HCT116 (cell line): ENCODE measurements around the gene CARD10. TPM values are rescaled to one million over a fixed set of nuclear protein-coding genes. Genes with fewer than 3 reads are reported as not detected.

Experiments
- ATAC-seq: fragments of 200-7000 bp; cut with Tn5 transposase; 2 replicates; pipeline ENCODE4 v1.9.1; 2020; ENCODE audit warnings: mild to moderate bottlenecking, moderate library complexity
- BruUV-seq: library from RNA; stranded (reverse); fragments of 400-500 nt; replicated peaks from 2 replicates; lab custom pipeline; 2021; lab: Mats Ljungman, UMichigan
- CTCF ChIA-PET: fragments of 300-600 bp; sonication (Branson Sonifier 250); formaldehyde crosslinking; loops from one replicate; lab custom pipeline; 2021; ENCODE audit warnings: antibody characterized with exemption; lab: Charles Lee
- POLR2A ChIA-PET: fragments of 300-600, 350-600 bp; sonication (Branson Sonifier 250); formaldehyde crosslinking; loops from one replicate; lab custom pipeline; 2021; ENCODE audit warnings: antibody characterized with exemption; lab: Charles Lee
- RAD21 ChIA-PET, 2 experiments: fragments of 300-600 bp; sonication (Branson Sonifier 250); formaldehyde crosslinking; loops; one replicate each; lab custom pipeline; 2023; ENCODE audit warnings: low total read pairs in 2 of 2; ENCODE audit not compliant: uncharacterized antibody in 2 of 2, unreplicated experiment in 2 of 2, low non-redundant PET in 1 of 2; lab: Charles Lee
- DNase-seq: peaks from one replicate; pipeline ENCODE4 v3.0.0-alpha.2; 2010; ENCODE audit warnings: low read depth, low spot score
- H2AFZ ChIP-seq: fragments of 200-600 bp; shearing (Covaris generic), sonication (generic); 2 replicates; pipeline ENCODE4 v1.6.1; 2017; ENCODE audit warnings: low read depth, mixed run types, mixed read lengths, antibody characterized with exemption, low read length; ENCODE audit not compliant: poor library complexity, severe bottlenecking
- H3K27ac ChIP-seq: 2 replicates; pipeline ENCODE4 v1.5.1; 2012; ENCODE audit warnings: low read depth, low read length
- H3K27me3 ChIP-seq: fragments of 200-600 bp; sonication (generic); 2 replicates; pipeline ENCODE4 v1.6.1; 2016; ENCODE audit warnings: mixed run types, low read length, mixed read lengths; ENCODE audit not compliant: insufficient read depth
- H3K36me3 ChIP-seq, 2 experiments: fragments of 200-500 bp in 1 of 2; fragments of 200-600 bp in 1 of 2; sonication (Bioruptor generic) in 1 of 2; sonication (generic) in 1 of 2; 2 replicates each; pipeline versions ENCODE4 v1.5.1 to v1.6.1; 2014 to 2016; ENCODE audit warnings: low read length in 2 of 2, inconsistent platforms in 1 of 2, mixed read lengths in 1 of 2, mixed run types in 1 of 2; ENCODE audit not compliant: insufficient read depth in 2 of 2, control insufficient read depth in 1 of 2
- H3K4me1 ChIP-seq, 2 experiments: fragments of 200-600 bp in 1 of 2; sonication (generic) in 1 of 2; 2 replicates each; pipeline versions ENCODE4 v1.5.1 to v1.6.1; 2012 to 2017; ENCODE audit warnings: low read length in 2 of 2, inconsistent platforms in 1 of 2, mild to moderate bottlenecking in 1 of 2, mixed read lengths in 1 of 2, mixed run types in 1 of 2, moderate library complexity in 1 of 2; ENCODE audit not compliant: insufficient read depth in 2 of 2, control insufficient read depth in 1 of 2
- H3K4me2 ChIP-seq: fragments of 200-600 bp; sonication (generic); 2 replicates; pipeline ENCODE4 v1.6.1; 2017; ENCODE audit warnings: mixed run types, low read length, mixed read lengths
- H3K4me3 ChIP-seq, 2 experiments: fragments of 200-600 bp in 1 of 2; sonication (generic) in 1 of 2; replicated peaks in 1 of 2; 2 replicates each; pipeline ENCODE4 v1.5.1; 2011 to 2016; ENCODE audit warnings: low read length in 2 of 2, control low read depth in 1 of 2, low read depth in 1 of 2, mild to moderate bottlenecking in 1 of 2, mixed read lengths in 1 of 2, mixed run types in 1 of 2
- H3K79me2 ChIP-seq: fragments of 200-600 bp; sonication (generic); 2 replicates; pipeline ENCODE4 v1.6.1; 2017; ENCODE audit warnings: mild to moderate bottlenecking, mixed run types, low read length, moderate library complexity, mixed read lengths; ENCODE audit not compliant: insufficient read depth
- H3K9ac ChIP-seq: fragments of 200-600 bp; sonication (generic); 2 replicates; pipeline ENCODE4 v1.6.1; 2016; ENCODE audit warnings: low read length, mixed read lengths
- H3K9me2 ChIP-seq: fragments of 200-600 bp; sonication (generic), shearing (Covaris generic); 2 replicates; pipeline ENCODE4 v1.6.1; 2017; ENCODE audit warnings: mixed run types, mild to moderate bottlenecking, moderate library complexity; ENCODE audit not compliant: insufficient read depth
- H3K9me3 ChIP-seq, 2 experiments: fragments of 200-500 bp in 1 of 2; fragments of 200-600 bp in 1 of 2; sonication (Bioruptor generic) in 1 of 2; sonication (generic) in 1 of 2; 2 replicates each; pipeline ENCODE4 v1.6.1; 2014 to 2017; ENCODE audit warnings: low read length in 2 of 2, mixed read lengths in 2 of 2, inconsistent platforms in 1 of 2, low read depth in 1 of 2, mild to moderate bottlenecking in 1 of 2, mixed run types in 1 of 2, moderate library complexity in 1 of 2; ENCODE audit not compliant: control insufficient read depth in 1 of 2, insufficient read depth in 1 of 2
- H4K20me1 ChIP-seq: fragments of 200-600 bp; sonication (generic), shearing (Covaris generic); 2 replicates; pipeline ENCODE4 v1.6.1; 2017; ENCODE audit warnings: mixed run types, mild to moderate bottlenecking, moderate library complexity; ENCODE audit not compliant: insufficient read depth
- CBX3 ChIP-seq: IDR thresholded peaks from 2 replicates; pipeline ENCODE4 v1.6.1; 2012; ENCODE audit warnings: low read depth
- CTCF ChIP-seq, 3 experiments: fragments of 200-600 bp in 1 of 3; sonication (generic) in 1 of 3; IDR thresholded peaks in 2 of 3; conservative IDR thresholded peaks in 1 of 3; 2 replicates each; pipeline ENCODE4 v1.5.1; 2012 to 2017; ENCODE audit warnings: low read depth in 2 of 3, low read length in 2 of 3, antibody characterized with exemption in 1 of 3, borderline replicate concordance in 1 of 3, control low read depth in 1 of 3, mild to moderate bottlenecking in 1 of 3, mixed read lengths in 1 of 3, mixed run types in 1 of 3, moderate library complexity in 1 of 3; ENCODE audit not compliant: insufficient read depth in 1 of 3
- ELF1 ChIP-seq: IDR thresholded peaks from 2 replicates; pipeline ENCODE4 v1.6.1; 2012; ENCODE audit warnings: low read depth, borderline replicate concordance
- EZH2 ChIP-seq: fragments of 200-600 bp; sonication (generic); IDR thresholded peaks from 2 replicates; pipeline ENCODE4 v1.6.1; 2017; ENCODE audit warnings: antibody characterized with exemption, mixed run types
- EZH2phosphoT487 ChIP-seq: fragments of 200-600 bp; IDR thresholded peaks from 2 replicates; pipeline ENCODE4 v1.6.1; 2018; ENCODE audit warnings: antibody characterized with exemption, borderline replicate concordance
- FOSL1 ChIP-seq: IDR thresholded peaks from 2 replicates; pipeline ENCODE4 v1.6.1; 2012; ENCODE audit warnings: low read depth
- JUND ChIP-seq: IDR thresholded peaks from 2 replicates; pipeline ENCODE4 v1.6.1; 2012
- POLR2AphosphoS5 ChIP-seq: IDR thresholded peaks from 2 replicates; pipeline ENCODE4 v1.6.1; 2011; ENCODE audit warnings: mild to moderate bottlenecking, low read depth, low read length, moderate library complexity
- REST ChIP-seq: IDR thresholded peaks from 2 replicates; pipeline ENCODE4 v1.6.1; 2012; ENCODE audit warnings: low read depth
- SIN3A ChIP-seq: IDR thresholded peaks from 2 replicates; pipeline ENCODE4 v1.6.1; 2012; ENCODE audit warnings: low read depth
- SRF ChIP-seq: IDR thresholded peaks from 2 replicates; pipeline ENCODE4 v1.6.1; 2012; ENCODE audit warnings: low read depth
- TCF7L2 ChIP-seq: IDR thresholded peaks from 2 replicates; pipeline ENCODE4 v1.7.0; 2011; ENCODE audit warnings: borderline replicate concordance, inconsistent platforms; ENCODE audit not compliant: insufficient read depth, insufficient read length; ENCODE audit errors: extremely low read depth
- ZFX ChIP-seq: fragments of 450-650 bp; IDR thresholded peaks from 2 replicates; pipeline ENCODE4 v1.6.1; 2017
- ZNF274 ChIP-seq: fragments of 200-500 bp; sonication (Bioruptor generic); IDR thresholded peaks from 2 replicates; pipeline ENCODE4 v1.6.1; 2014; ENCODE audit warnings: mild to moderate bottlenecking, low read depth, low read length, inconsistent platforms
- intact Hi-C: fragments of 100-400 bp; cut with micrococcal nuclease; formaldehyde crosslinking; loops from 2 replicates; pipeline ENCODE4 v1.10.0; 2022
- total RNA-seq: library from RNA; stranded (reverse); gene quantifications from one replicate; pipeline ENCODE4 v1.2.1, GENCODE V29; 2021; ENCODE audit not compliant: unreplicated experiment

CARD10 gene
- total RNA-seq, 1 experiment from 2014 or later: 32.0 TPM

GRCh38 chr22:37460684-37461083 is 58.5 kb downstream of the CARD10 start:
- H3K79me2 ChIP-seq: no peaks in the 10 kb centered on the region
- H2AFZ ChIP-seq: no peak overlapping the region
- H4K20me1 ChIP-seq: no peaks in the 10 kb centered on the region
- POLR2A ChIA-PET: no interaction called here
- RAD21 ChIA-PET: no interaction called here
- H3K27me3 ChIP-seq: no peaks in the 10 kb centered on the region; the same call in 1 of the 2 replicates
- no peak overlapping the region for H3K4me2 ChIP-seq
- H3K9me2 ChIP-seq: no peaks in the 10 kb centered on the region
- no TSS peak for BruUV-seq
- H3K4me1 ChIP-seq: peaks cover 24 to 27% of the 10 kb centered on the region in 2 experiments
- no peak for ATAC-seq
- no peak overlapping the region for H3K4me3 ChIP-seq
- no peak for TF ChIP-seq ZFX
- TF ChIP-seq SIN3A: no peak
- TF ChIP-seq JUND: no peak
- no peak for TF ChIP-seq POLR2AphosphoS5
- no peak for TF ChIP-seq REST
- TF ChIP-seq EZH2: no peak
- no peak for TF ChIP-seq FOSL1
- no peak for TF ChIP-seq ELF1
- TF ChIP-seq ZNF274: no peak
- TF ChIP-seq SRF: no peak
- no peak for TF ChIP-seq TCF7L2
- TF ChIP-seq CTCF (IDR thresholded peaks at IDR 0.05 in 2 of 3, conservative IDR thresholded peaks at IDR 0.05 in 1 of 3; ENCODE audit: borderline replicate concordance in 1 of 3, insufficient read depth in 1 of 3, low read depth in 2 of 3, low read length in 2 of 3): no peak
- no peak for TF ChIP-seq CBX3
- no peak for TF ChIP-seq EZH2phosphoT487
- TF ChIP-seq, all 23 proteins: peak for 0
- no peak for DNase-seq
- intact Hi-C loops: no loop called here
- Histone ChIP-seq H3K36me3 (no peaks in the 10 kb centered on the region), H3K9me3 (no peaks in the 10 kb centered on the region), H3K27ac (no peak overlapping the region), H3K9ac (no peak overlapping the region)
- CTCF ChIA-PET: no interaction called here
